KMS-11 (cell line): ENCODE results near the gene GLS.

Experiments used
- H2AFZ ChIP-seq: fragments of 200-600 bp; sonication (generic); 2 replicates; pipeline ENCODE4 v1.6.1; 2016; ENCODE audit warnings: antibody characterized with exemption, mixed run types, low read depth
- H3K27ac ChIP-seq: fragments of 200-600 bp; sonication (generic); 2 replicates; pipeline ENCODE4 v1.6.1; 2016; ENCODE audit warnings: mild to moderate bottlenecking, mixed run types
- H3K27me3 ChIP-seq: fragments of 200-600 bp; sonication (generic); 2 replicates; pipeline ENCODE4 v1.6.1; 2017; ENCODE audit warnings: mild to moderate bottlenecking, low read depth, mixed run types, moderate library complexity; ENCODE audit not compliant: insufficient read depth
- H3K36me3 ChIP-seq: fragments of 200-600 bp; sonication (generic); 2 replicates; pipeline ENCODE4 v1.6.1; 2017; ENCODE audit warnings: mild to moderate bottlenecking, mixed run types; ENCODE audit not compliant: insufficient read depth
- H3K4me1 ChIP-seq: fragments of 200-600 bp; sonication (generic); 2 replicates; pipeline ENCODE4 v1.6.1; 2016; ENCODE audit warnings: mild to moderate bottlenecking, low read depth, mixed run types; ENCODE audit not compliant: poor library complexity, severe bottlenecking
- H3K4me2 ChIP-seq: fragments of 200-600 bp; sonication (generic); 2 replicates; pipeline ENCODE4 v1.7.0; 2016; ENCODE audit warnings: mild to moderate bottlenecking, mixed run types
- H3K4me3 ChIP-seq: fragments of 200-600 bp; sonication (generic); IDR thresholded peaks from 2 replicates; pipeline ENCODE4 v1.6.1; 2017; ENCODE audit warnings: low read depth, low read length, mixed read lengths; ENCODE audit not compliant: insufficient read depth
- H3K79me2 ChIP-seq: fragments of 200-600 bp; sonication (generic); 2 replicates; pipeline ENCODE4 v1.6.1; 2016; ENCODE audit warnings: low read depth, mixed run types; ENCODE audit not compliant: insufficient read depth
- H3K9ac ChIP-seq: fragments of 200-600 bp; sonication (generic); 2 replicates; pipeline ENCODE4 v1.6.1; 2016; ENCODE audit warnings: mild to moderate bottlenecking, mixed run types
- H4K20me1 ChIP-seq: fragments of 200-600 bp; sonication (generic); 2 replicates; pipeline ENCODE4 v1.6.1; 2016; ENCODE audit warnings: mild to moderate bottlenecking, mixed run types; ENCODE audit not compliant: insufficient read depth
- CTCF ChIP-seq: fragments of 200-600 bp; sonication (generic); conservative IDR thresholded peaks from 2 replicates; pipeline ENCODE4 v1.6.1; 2017; ENCODE audit warnings: low read depth, mild to moderate bottlenecking, antibody characterized with exemption, low read length, moderate library complexity, mixed read lengths

Gene GLS

GRCh38 chr2:190973262-190973661 lies 92.6 kb downstream of the GLS start:
- Histone ChIP-seq H3K36me3 (no peaks in the 10 kb centered on the region; the same call in 1 of the 2 replicates), H3K4me1 (no peaks in the 10 kb centered on the region), H3K9ac (no peak overlapping the region), H2AFZ (no peak overlapping the region), H3K27me3 (no peaks in the 10 kb centered on the region), H3K79me2 (no peaks in the 10 kb centered on the region), H4K20me1 (no peaks in the 10 kb centered on the region), H3K27ac (no peak overlapping the region), H3K4me3 (no peak overlapping the region), H3K4me2 (no peak overlapping the region)
- no peak for TF ChIP-seq CTCF

GRCh38 chr2:190973726-190974628 lies 93.4 kb downstream of the GLS start:
- no peak overlapping the region for H3K27ac ChIP-seq
- H2AFZ ChIP-seq: no peak overlapping the region
- H3K4me3 ChIP-seq: no peak overlapping the region
- no peaks in the 10 kb centered on the region for H3K79me2 ChIP-seq
- peaks cover 3% of the 10 kb centered on the region for H3K4me1 ChIP-seq
- no peak overlapping the region for H3K4me2 ChIP-seq
- no peaks in the 10 kb centered on the region for H3K27me3 ChIP-seq
- no peaks in the 10 kb centered on the region for H4K20me1 ChIP-seq
- TF ChIP-seq CTCF: no peak
- H3K36me3 ChIP-seq: no peaks in the 10 kb centered on the region; the same call in 1 of the 2 replicates
- H3K9ac ChIP-seq: no peak overlapping the region

GRCh38 chr2:190974629-190975361 lies 94.2 kb downstream of the GLS start:
- no peak overlapping the region for H3K4me3 ChIP-seq
- no peak overlapping the region for H3K9ac ChIP-seq
- peaks cover 12% of the 10 kb centered on the region for H3K4me1 ChIP-seq
- TF ChIP-seq CTCF: no peak
- H4K20me1 ChIP-seq: no peaks in the 10 kb centered on the region
- H3K36me3 ChIP-seq: no peaks in the 10 kb centered on the region; the same call in 1 of the 2 replicates
- no peak overlapping the region for H2AFZ ChIP-seq
- H3K27me3 ChIP-seq: no peaks in the 10 kb centered on the region
- no peak overlapping the region for H3K27ac ChIP-seq
- H3K4me2 ChIP-seq: no peak overlapping the region
- no peaks in the 10 kb centered on the region for H3K79me2 ChIP-seq

- Histone ChIP-seq H3K36me3 (no peaks in the 10 kb centered on the region; the same call in 1 of the 2 replicates), H2AFZ (no peak overlapping the region), H3K4me1 (peaks cover 28% of the 10 kb centered on the region), H3K4me3 (no peak overlapping the region), H3K9ac (no peak overlapping the region), H3K79me2 (no peaks in the 10 kb centered on the region), H3K4me2 (no peak overlapping the region), H3K27ac (no peak overlapping the region), H4K20me1 (no peaks in the 10 kb centered on the region), H3K27me3 (no peaks in the 10 kb centered on the region)
- TF ChIP-seq CTCF: no peak
Observed at GRCh38 chr2:190976521-190976920, 95.9 kb downstream of the GLS start.
